ENCODE results near the gene AGPAT3.
"Not testable (repeated sequence)": the region's sequence is repeated elsewhere in the genome, so short reads cannot be mapped to it uniquely, and the experiment has no call there.

AGPAT3 gene
- 59.7 to 74.4 (median 68.7) reads per million in 4 donors for total RNA-seq

- DNase-seq: peak in 3 of 5 donors; percentile 23 to 49 (median 23)
These were observed at the start of gene AGPAT3 for GRCh38 chr21:43864962-43865539. TSS of gene AGPAT3 (plus strand) at chr21:43865223. CDS start at chr21:43959682, 94,459 bp downstream.

GRCh38 chr21:43815991-43816390 lies 49.0 kb upstream of the AGPAT3 start:
- DNase-seq: no peak

GRCh38 chr21:43816611-43817071 lies 48.4 kb upstream of the AGPAT3 start:
- no peak for DNase-seq

- no peak for DNase-seq
These were observed 47.6 kb upstream of the AGPAT3 start for GRCh38 chr21:43817157-43818086.

- DNase-seq: no peak
These were observed 46.3 kb upstream of the AGPAT3 start for GRCh38 chr21:43818685-43819084.

- no peak for DNase-seq
These were observed 45.3 kb upstream of the AGPAT3 start for GRCh38 chr21:43819511-43820405.

- no peak for DNase-seq
These were observed 44.6 kb upstream of the AGPAT3 start for GRCh38 chr21:43820466-43820865.

- not testable (repeated sequence) for DNase-seq
These were observed 42.9 kb upstream of the AGPAT3 start for GRCh38 chr21:43822166-43822565.

GRCh38 chr21:43822741-43823140 lies 42.3 kb upstream of the AGPAT3 start:
- DNase-seq: not testable (repeated sequence)

- no peak for DNase-seq
These were observed 40.4 kb upstream of the AGPAT3 start for GRCh38 chr21:43824333-43825241.

GRCh38 chr21:43825242-43825935 lies 39.6 kb upstream of the AGPAT3 start:
- DNase-seq: no peak

GRCh38 chr21:43825936-43826622 lies 38.9 kb upstream of the AGPAT3 start:
- no peak for DNase-seq

GRCh38 chr21:43826623-43826974 lies 38.4 kb upstream of the AGPAT3 start:
- DNase-seq: no peak

- DNase-seq: no peak
These were observed 37.9 kb upstream of the AGPAT3 start for GRCh38 chr21:43827015-43827611.

- DNase-seq: no peak
These were observed 35.9 kb upstream of the AGPAT3 start for GRCh38 chr21:43829161-43829560.

- no peak for DNase-seq
These were observed 35.4 kb upstream of the AGPAT3 start for GRCh38 chr21:43829575-43830119.

- DNase-seq: no peak
These were observed 32.9 kb upstream of the AGPAT3 start for GRCh38 chr21:43832158-43832550.

- no peak for DNase-seq
These were observed 32.4 kb upstream of the AGPAT3 start for GRCh38 chr21:43832648-43833047.

GRCh38 chr21:43834146-43834905 lies 30.7 kb upstream of the AGPAT3 start:
- no peak for DNase-seq
